GM06990 (cell line): ENCODE data around the gene CDK18.

Source experiments
- DNase-seq: peaks from one replicate; pipeline ENCODE4 v3.0.0-alpha.2; 2011; ENCODE audit not compliant: insufficient read length; ENCODE audit errors: extremely low read depth
- H3K27me3 ChIP-seq: replicated peaks from 2 replicates; pipeline ENCODE4 v1.6.0; 2011; ENCODE audit warnings: low read length; ENCODE audit not compliant: control insufficient read depth, insufficient read depth
- H3K36me3 ChIP-seq: 2 replicates; pipeline ENCODE4 v1.5.1; 2011; ENCODE audit warnings: low read length; ENCODE audit not compliant: control insufficient read depth, insufficient read depth
- H3K4me3 ChIP-seq: replicated peaks from 2 replicates; pipeline ENCODE4 v1.5.1; 2011; ENCODE audit warnings: low read depth, mild to moderate bottlenecking, control low read depth, low read length
- TF ChIP-seq, protein P1 (sequence below): IDR thresholded peaks from 2 replicates; pipeline ENCODE4 v1.5.1; 2011; ENCODE audit warnings: low read length, control low read depth, mild to moderate bottlenecking, inconsistent platforms; ENCODE audit not compliant: insufficient read depth, poor library complexity, severe bottlenecking

The CDK18 gene

GRCh38 chr1:205496661-205497060 lies 7.8 kb upstream of the CDK18 start:
- Histone ChIP-seq H3K27me3 (peaks cover 5% of the 10 kb centered on the region), H3K4me3 (no peak overlapping the region), H3K36me3 (no peaks in the 10 kb centered on the region)
- TF ChIP-seq, protein P1, sequence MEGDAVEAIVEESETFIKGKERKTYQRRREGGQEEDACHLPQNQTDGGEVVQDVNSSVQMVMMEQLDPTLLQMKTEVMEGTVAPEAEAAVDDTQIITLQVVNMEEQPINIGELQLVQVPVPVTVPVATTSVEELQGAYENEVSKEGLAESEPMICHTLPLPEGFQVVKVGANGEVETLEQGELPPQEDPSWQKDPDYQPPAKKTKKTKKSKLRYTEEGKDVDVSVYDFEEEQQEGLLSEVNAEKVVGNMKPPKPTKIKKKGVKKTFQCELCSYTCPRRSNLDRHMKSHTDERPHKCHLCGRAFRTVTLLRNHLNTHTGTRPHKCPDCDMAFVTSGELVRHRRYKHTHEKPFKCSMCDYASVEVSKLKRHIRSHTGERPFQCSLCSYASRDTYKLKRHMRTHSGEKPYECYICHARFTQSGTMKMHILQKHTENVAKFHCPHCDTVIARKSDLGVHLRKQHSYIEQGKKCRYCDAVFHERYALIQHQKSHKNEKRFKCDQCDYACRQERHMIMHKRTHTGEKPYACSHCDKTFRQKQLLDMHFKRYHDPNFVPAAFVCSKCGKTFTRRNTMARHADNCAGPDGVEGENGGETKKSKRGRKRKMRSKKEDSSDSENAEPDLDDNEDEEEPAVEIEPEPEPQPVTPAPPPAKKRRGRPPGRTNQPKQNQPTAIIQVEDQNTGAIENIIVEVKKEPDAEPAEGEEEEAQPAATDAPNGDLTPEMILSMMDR, result no peak
- DNase-seq, result no peak

- Histone ChIP-seq H3K4me3 (no peak overlapping the region), H3K27me3 (peaks cover 5% of the 10 kb centered on the region), H3K36me3 (no peaks in the 10 kb centered on the region)
- DNase-seq, result no peak
- TF ChIP-seq, protein P1, result no peak
Measured at GRCh38 chr1:205497351-205497750, 7.1 kb upstream of the CDK18 start.

DNA sequence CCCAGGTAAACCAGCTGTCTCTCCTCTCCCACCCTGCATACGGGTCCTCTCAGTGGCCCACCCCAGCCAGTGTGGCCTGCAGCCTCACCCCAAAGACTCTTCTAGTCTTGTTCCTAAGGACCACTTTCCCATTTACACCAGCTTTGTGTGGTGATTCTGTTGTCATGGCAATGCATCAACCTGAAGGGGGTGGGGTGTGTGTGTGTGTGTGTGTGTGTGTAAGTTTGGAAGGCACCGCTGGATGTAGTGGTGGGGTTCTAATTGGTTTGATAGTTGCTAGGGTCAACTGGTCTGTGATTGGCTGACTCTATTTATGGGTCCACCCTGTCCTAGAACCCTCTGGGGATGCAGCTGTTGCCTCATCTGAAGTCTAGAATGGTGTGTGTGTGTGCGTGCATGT lies 4.7 kb upstream of the CDK18 start:
- no peaks in the 10 kb centered on the region for H3K36me3 ChIP-seq
- H3K4me3 ChIP-seq, result no peak overlapping the region
- TF ChIP-seq, protein P1, result no peak
- peaks cover 3% of the 10 kb centered on the region for H3K27me3 ChIP-seq
- DNase-seq, result no peak

DNA sequence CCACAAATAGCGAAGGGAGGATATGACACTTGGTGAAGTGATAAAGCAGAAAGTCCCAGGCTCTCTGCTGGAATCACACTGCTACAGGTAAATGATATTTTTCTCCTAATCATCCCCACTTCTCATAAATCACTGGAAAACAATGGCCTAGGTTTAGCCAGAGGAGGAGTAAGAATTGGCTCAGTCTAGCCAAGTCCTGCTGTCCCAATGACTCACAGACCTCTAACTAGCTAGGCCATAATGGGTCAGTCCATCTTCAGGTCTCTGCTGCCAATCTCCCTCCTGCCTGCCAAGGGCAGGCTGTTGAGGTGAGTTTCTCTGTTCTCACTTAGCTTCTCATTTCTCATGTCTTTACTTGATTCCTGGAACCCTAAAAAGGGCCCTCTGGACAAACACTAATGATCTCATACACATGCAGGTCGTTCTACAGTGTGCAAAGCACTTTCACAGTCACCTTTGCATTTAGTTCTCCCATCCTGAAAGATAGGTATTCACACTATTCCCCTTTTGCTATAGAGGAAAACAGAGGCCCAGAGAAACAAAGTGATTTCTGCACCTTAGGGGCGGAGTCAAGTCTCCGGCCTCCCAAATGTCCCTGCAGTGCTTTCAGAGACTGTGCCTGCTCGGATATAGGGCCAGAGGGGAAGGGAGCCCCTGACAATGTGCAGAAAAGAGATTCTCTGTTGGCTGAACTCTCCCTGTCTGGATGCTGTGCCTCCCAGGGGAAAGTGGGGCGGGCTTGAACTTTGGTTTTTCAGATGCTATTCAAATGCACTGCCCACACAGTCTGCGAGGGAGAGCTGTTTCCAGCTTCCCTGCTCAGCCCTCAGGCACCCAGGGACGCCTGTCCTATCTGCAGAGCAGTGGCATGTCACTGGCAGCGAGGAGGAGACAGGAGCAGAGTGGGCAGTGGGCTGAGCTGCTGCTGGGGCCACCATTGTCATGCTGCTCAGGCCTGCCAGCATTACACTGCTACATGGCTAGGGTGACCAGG lies 3.9 kb upstream of the CDK18 start:
- no peak for DNase-seq

GRCh38 chr1:205502111-205502810 lies 2.2 kb upstream of the CDK18 start:
- Histone ChIP-seq H3K27me3 (no peaks in the 10 kb centered on the region; the same call in none of the 2 replicates), H3K36me3 (no peaks in the 10 kb centered on the region), H3K4me3 (no peak overlapping the region)
- TF ChIP-seq, protein P1, result no peak
- DNase-seq, result no peak

More for the DNA sequence above, 3.9 kb upstream of the CDK18 start:
- no peaks in the 10 kb centered on the region for H3K36me3 ChIP-seq
- no peaks in the 10 kb centered on the region; the same call in none of the 2 replicates for H3K27me3 ChIP-seq
- TF ChIP-seq, protein P1, result no peak
- no peak overlapping the region for H3K4me3 ChIP-seq
